ENCODE data around the gene POFUT2. TPM values are rescaled to one million over a fixed set of nuclear protein-coding genes. Genes with fewer than 3 reads are reported as not detected.

The POFUT2 gene
- total RNA-seq, 8 experiments from 2014 or later, result 17.3 to 40.8 (median 25.6) TPM

GRCh38 chr21:45330851-45331261, 43.2 kb upstream of the POFUT2 start:
- Histone ChIP-seq H3K4me3 (no peak overlapping the region), H3K4me1 (replicated peaks in 1 of 2) (peaks cover 62 to 64% of the 10 kb centered on the region in 2 donors), H3K27ac (peak overlapping the region in 1 of 2 donors; percentile 26)
- in situ Hi-C loops (cut with MboI; ENCODE audit: low pct_unique_long_range_greater_than_20kb in 2 of 9, low sequenced_read_pairs in 9 of 9, unreplicated experiment in 9 of 9), result no loop called here
- WGBS, 10 experiments, result 70 to 100% (median 83%) methylated on average over 1 to 5 of the region's 18 CpGs; no CpG with 5 or more reads in 5 of the 10 experiments
- no peak for ATAC-seq (replicated peaks in 6 of 8)

GRCh38 chr21:45330075-45330781, 42.5 kb upstream of the POFUT2 start:
- Histone ChIP-seq H3K4me3 (no peak overlapping the region), H3K4me1 (replicated peaks in 1 of 2) (peaks cover 62 to 64% of the 10 kb centered on the region in 2 donors), H3K27ac (peak overlapping the region; percentile 10 to 55)
- ATAC-seq (replicated peaks in 6 of 8), result peak; percentile 39 to 73 (median 51)
- in situ Hi-C loops (cut with MboI; ENCODE audit: low pct_unique_long_range_greater_than_20kb in 2 of 9, low sequenced_read_pairs in 9 of 9, unreplicated experiment in 9 of 9), result no loop called here
- WGBS, 10 experiments, result 0 to 33% (median 19%) methylated on average over 1 to 7 of the region's 15 CpGs; no CpG with 5 or more reads in 4 of the 10 experiments

GRCh38 chr21:45329261-45330074, 41.8 kb upstream of the POFUT2 start:
- in situ Hi-C loops (cut with MboI; ENCODE audit: low pct_unique_long_range_greater_than_20kb in 2 of 9, low sequenced_read_pairs in 9 of 9, unreplicated experiment in 9 of 9), result no loop called here
- WGBS, 10 experiments, result 55 to 88% (median 79%) methylated on average over 3 to 12 of the region's 30 CpGs; no CpG with 5 or more reads in 6 of the 10 experiments
- H3K27ac ChIP-seq, result peak overlapping the region; percentile 10 to 20
- H3K4me1 ChIP-seq (replicated peaks in 1 of 2), result peaks cover 58 to 60% of the 10 kb centered on the region in 2 donors
- H3K4me3 ChIP-seq, result no peak overlapping the region
- ATAC-seq (replicated peaks in 6 of 8), result peak in 3 of 8 experiments; percentile 1 to 44 (median 2)

- in situ Hi-C loops (cut with MboI; ENCODE audit: low pct_unique_long_range_greater_than_20kb in 2 of 9, low sequenced_read_pairs in 9 of 9, unreplicated experiment in 9 of 9), result no loop called here
- no peak overlapping the region for H3K4me3 ChIP-seq
- no peak for ATAC-seq (replicated peaks in 6 of 8)
- peaks cover 48 to 50% of the 10 kb centered on the region in 2 donors for H3K4me1 ChIP-seq (replicated peaks in 1 of 2)
- 37 to 100% (median 93%) methylated on average over 1 to 16 of the region's 43 CpGs; no CpG with 5 or more reads in 4 of the 10 experiments for WGBS, 10 experiments
- peak overlapping the region in 1 of 2 donors; percentile 32 for H3K27ac ChIP-seq
Observed at GRCh38 chr21:45328198-45329091, 40.8 kb upstream of the POFUT2 start.

- H3K4me3 ChIP-seq, result no peak overlapping the region
- in situ Hi-C loops (cut with MboI; ENCODE audit: low pct_unique_long_range_greater_than_20kb in 2 of 9, low sequenced_read_pairs in 9 of 9, unreplicated experiment in 9 of 9), result no loop called here
- no peak overlapping the region for H3K27ac ChIP-seq
- H3K4me1 ChIP-seq (replicated peaks in 1 of 2), result peaks cover 42 to 43% of the 10 kb centered on the region in 2 donors
- 40 to 100% (median 60%) methylated on average over 1 to 3 of the region's 23 CpGs; no CpG with 5 or more reads in 3 of the 10 experiments for WGBS, 10 experiments
- ATAC-seq (replicated peaks in 6 of 8), result peak in 2 of 8 experiments; percentile 6 to 12
Observed at GRCh38 chr21:45327441-45328197, 39.9 kb upstream of the POFUT2 start.

GRCh38 chr21:45326891-45327440, 39.3 kb upstream of the POFUT2 start:
- Histone ChIP-seq H3K27ac (no peak overlapping the region), H3K4me1 (replicated peaks in 1 of 2) (peaks cover 40 to 42% of the 10 kb centered on the region in 2 donors), H3K4me3 (no peak overlapping the region)
- ATAC-seq (replicated peaks in 6 of 8), result no peak
- 70 to 100% (median 100%) methylated on average over 1 to 4 of the region's 8 CpGs; no CpG with 5 or more reads in 5 of the 10 experiments for WGBS, 10 experiments
- in situ Hi-C loops (cut with MboI; ENCODE audit: low pct_unique_long_range_greater_than_20kb in 2 of 9, low sequenced_read_pairs in 9 of 9, unreplicated experiment in 9 of 9), result no loop called here

- H3K27ac ChIP-seq, result no peak overlapping the region
- 31 to 100% (median 83%) methylated on average over 1 to 4 of the region's 25 CpGs; no CpG with 5 or more reads in 5 of the 10 experiments for WGBS, 10 experiments
Observed at GRCh38 chr21:45326169-45326851, 38.6 kb upstream of the POFUT2 start.

GRCh38 chr21:45325206-45326168, 37.8 kb upstream of the POFUT2 start:
- in situ Hi-C loops (cut with MboI; ENCODE audit: low pct_unique_long_range_greater_than_20kb in 2 of 9, low sequenced_read_pairs in 9 of 9, unreplicated experiment in 9 of 9), result no loop called here
- no peak overlapping the region for H3K27ac ChIP-seq

More at GRCh38 chr21:45326169-45326851, 38.6 kb upstream of the POFUT2 start:
- in situ Hi-C loops (cut with MboI; ENCODE audit: low pct_unique_long_range_greater_than_20kb in 2 of 9, low sequenced_read_pairs in 9 of 9, unreplicated experiment in 9 of 9), result no loop called here
- no peak overlapping the region for H3K4me3 ChIP-seq
- H3K4me1 ChIP-seq (replicated peaks in 1 of 2), result peaks cover 34 to 35% of the 10 kb centered on the region in 2 donors
- ATAC-seq (replicated peaks in 6 of 8), result peak in 1 of 8 experiments; percentile 13

GRCh38 chr21:45324489-45325205, 37.0 kb upstream of the POFUT2 start:
- 88 to 100% methylated on average over 2 to 6 of the region's 27 CpGs; no CpG with 5 or more reads in 8 of the 10 experiments for WGBS, 10 experiments
- no peak overlapping the region for H3K4me3 ChIP-seq
- peaks cover 25% of the 10 kb centered on the region in 2 donors for H3K4me1 ChIP-seq (replicated peaks in 1 of 2)
- peak in 1 of 8 experiments; percentile 19 for ATAC-seq (replicated peaks in 6 of 8)
- no peak overlapping the region for H3K27ac ChIP-seq
- in situ Hi-C loops (cut with MboI; ENCODE audit: low pct_unique_long_range_greater_than_20kb in 2 of 9, low sequenced_read_pairs in 9 of 9, unreplicated experiment in 9 of 9), result loop anchor here in 1 of 9 experiments (25.0 kb wide), 1 partner anchor 113 kb away; no protein-coding TSS in a partner anchor

More at GRCh38 chr21:45325206-45326168, 37.8 kb upstream of the POFUT2 start:
- peaks cover 27% of the 10 kb centered on the region in 2 donors for H3K4me1 ChIP-seq (replicated peaks in 1 of 2)
- 10 to 75% (median 43%) methylated on average over 2 to 9 of the region's 32 CpGs; no CpG with 5 or more reads in 6 of the 10 experiments for whole genome bisulfite sequencing, 10 experiments
- no peak overlapping the region for H3K4me3 ChIP-seq
- ATAC-seq (replicated peaks in 6 of 8), result no peak

Data from motor neuron (in vitro differentiated cells).